ENCODE results near the gene PLEKHG2. TPM values are rescaled to one million over a fixed set of nuclear protein-coding genes. Genes with fewer than 3 reads are reported as not detected.

Gene PLEKHG2
- total and polyA plus RNA-seq, 9 of the 15 experiments (the other 6 are each of a cell fraction or from before 2014, with no cell fraction given) = 0.98 to 45.7 (median 9.8) TPM

GRCh38 chr19:39435499-39436349 is 23.3 kb downstream of the PLEKHG2 start, which contains the start of gene RPS16 (continued):
- peak; percentile 81; the same call in 1 of the 2 replicates for TF ChIP-seq E2F5 (CRISPR knock-in tag; IDR thresholded peaks at IDR 0.05)
- no peak for TF ChIP-seq RAD21 (CRISPR knock-in tag; conservative IDR thresholded peaks at IDR 0.05 in 1 of 2, IDR thresholded peaks at IDR 0.05 in 1 of 2)
- TF ChIP-seq, protein P1, sequence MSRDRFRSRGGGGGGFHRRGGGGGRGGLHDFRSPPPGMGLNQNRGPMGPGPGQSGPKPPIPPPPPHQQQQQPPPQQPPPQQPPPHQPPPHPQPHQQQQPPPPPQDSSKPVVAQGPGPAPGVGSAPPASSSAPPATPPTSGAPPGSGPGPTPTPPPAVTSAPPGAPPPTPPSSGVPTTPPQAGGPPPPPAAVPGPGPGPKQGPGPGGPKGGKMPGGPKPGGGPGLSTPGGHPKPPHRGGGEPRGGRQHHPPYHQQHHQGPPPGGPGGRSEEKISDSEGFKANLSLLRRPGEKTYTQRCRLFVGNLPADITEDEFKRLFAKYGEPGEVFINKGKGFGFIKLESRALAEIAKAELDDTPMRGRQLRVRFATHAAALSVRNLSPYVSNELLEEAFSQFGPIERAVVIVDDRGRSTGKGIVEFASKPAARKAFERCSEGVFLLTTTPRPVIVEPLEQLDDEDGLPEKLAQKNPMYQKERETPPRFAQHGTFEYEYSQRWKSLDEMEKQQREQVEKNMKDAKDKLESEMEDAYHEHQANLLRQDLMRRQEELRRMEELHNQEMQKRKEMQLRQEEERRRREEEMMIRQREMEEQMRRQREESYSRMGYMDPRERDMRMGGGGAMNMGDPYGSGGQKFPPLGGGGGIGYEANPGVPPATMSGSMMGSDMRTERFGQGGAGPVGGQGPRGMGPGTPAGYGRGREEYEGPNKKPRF (IDR thresholded peaks at IDR 0.05; ENCODE audit: low read depth, low read length) = no peak
- no peak for TF ChIP-seq USF2 (CRISPR knock-in tag; IDR thresholded peaks at IDR 0.05)
- TF ChIP-seq ZBTB8A (IDR thresholded peaks at IDR 0.05; ENCODE audit: partially characterized antibody) = no peak
- 0 out of 2 replicates have a peak, but pooled peaks have one; percentile 47 for TF ChIP-seq ZNF609 (CRISPR knock-in tag; IDR thresholded peaks at IDR 0.05; ENCODE audit: borderline replicate concordance)
- peak; percentile 99 for TF ChIP-seq KDM5B (IDR thresholded peaks at IDR 0.05; ENCODE audit: insufficient replicate concordance, low read depth, low read length)
- TF ChIP-seq FOXK1 (CRISPR knock-in tag; IDR thresholded peaks at IDR 0.05; ENCODE audit: borderline replicate concordance) = no peak
- TF ChIP-seq ZNF561 (CRISPR knock-in tag; conservative IDR thresholded peaks at IDR 0.05) = no peak
- TF ChIP-seq GATA2 (CRISPR knock-in tag; IDR thresholded peaks at IDR 0.05) = no peak
- no peak for TF ChIP-seq ZFP1 (CRISPR knock-in tag; IDR thresholded peaks at IDR 0.05)
- no peak for TF ChIP-seq ZNF354B (CRISPR knock-in tag; IDR thresholded peaks at IDR 0.05)
- TF ChIP-seq SMAD1 (IDR thresholded peaks at IDR 0.05; ENCODE audit: low read depth, low read length, partially characterized antibody) = peak; percentile 83
